ENCODE results near the gene ST3GAL3.

Gene ST3GAL3

DNA sequence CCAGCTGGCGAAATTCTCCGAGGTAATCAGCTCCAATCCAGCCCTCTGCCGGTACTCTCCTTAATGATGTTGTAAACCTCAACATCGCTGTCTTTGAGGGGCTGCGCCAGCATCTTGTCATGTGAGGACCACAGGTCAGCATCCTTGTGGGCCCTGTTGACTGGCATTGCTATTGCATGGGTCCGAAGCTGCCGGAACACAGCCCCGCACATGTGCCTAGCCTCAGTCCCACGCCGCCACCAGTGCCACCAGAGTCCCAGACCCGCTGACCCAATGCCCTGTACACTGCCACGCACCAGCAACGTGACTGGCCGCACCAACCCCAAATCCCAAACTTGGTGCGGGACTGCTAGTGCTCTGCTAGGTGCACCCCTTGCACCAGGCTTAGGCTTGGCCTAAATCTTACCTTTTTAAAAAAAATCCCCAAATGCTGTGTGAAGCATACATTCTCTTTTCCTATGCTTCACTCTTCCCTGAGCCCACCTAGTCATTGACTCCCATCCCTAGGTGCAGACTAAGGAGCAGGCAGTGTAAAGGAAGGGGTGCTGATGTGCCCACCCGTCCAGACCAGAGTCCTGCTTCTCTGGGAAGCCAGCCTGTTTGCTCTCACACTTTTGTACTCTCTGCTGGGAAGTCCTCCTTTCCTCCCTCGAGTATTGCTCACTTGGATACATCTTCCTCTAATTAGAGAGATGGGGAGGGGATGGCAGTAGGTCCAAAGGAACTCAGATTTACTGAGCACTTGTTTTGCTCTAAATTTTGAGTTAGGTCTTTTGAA is 144.4 kb downstream of the ST3GAL3 start:
- DNase-seq = no peak

- peak; percentile 55 to 72 for DNase-seq
Measured at GRCh38 chr1:43853161-43853921, 146.0 kb downstream of the ST3GAL3 start.

- peak in 1 of 2 donors; percentile 14 for DNase-seq
Measured at GRCh38 chr1:43854473-43854872, 147.1 kb downstream of the ST3GAL3 start.

- DNase-seq = no peak
Measured at GRCh38 chr1:43856188-43856587, 148.9 kb downstream of the ST3GAL3 start.

DNA sequence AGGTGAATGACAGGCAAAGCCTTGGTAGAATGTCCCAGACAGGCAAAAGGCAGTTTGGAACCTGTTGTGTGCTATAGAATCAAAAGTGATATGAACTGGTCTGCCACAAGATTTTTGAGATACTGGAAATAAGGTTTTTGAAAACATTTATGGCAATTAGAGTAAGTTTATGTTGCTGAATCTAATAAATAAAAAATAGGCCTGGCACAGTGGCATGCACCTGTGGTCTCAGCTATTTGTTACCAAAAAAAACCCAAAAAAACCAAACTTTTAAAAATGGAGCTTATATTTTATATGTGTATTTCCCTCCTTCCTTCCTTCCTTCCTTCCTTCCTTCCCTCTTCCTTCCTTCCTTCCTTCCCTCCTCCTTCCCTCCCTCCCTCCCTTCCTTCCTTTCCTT is 149.8 kb downstream of the ST3GAL3 start:
- no peak for DNase-seq

DNA sequence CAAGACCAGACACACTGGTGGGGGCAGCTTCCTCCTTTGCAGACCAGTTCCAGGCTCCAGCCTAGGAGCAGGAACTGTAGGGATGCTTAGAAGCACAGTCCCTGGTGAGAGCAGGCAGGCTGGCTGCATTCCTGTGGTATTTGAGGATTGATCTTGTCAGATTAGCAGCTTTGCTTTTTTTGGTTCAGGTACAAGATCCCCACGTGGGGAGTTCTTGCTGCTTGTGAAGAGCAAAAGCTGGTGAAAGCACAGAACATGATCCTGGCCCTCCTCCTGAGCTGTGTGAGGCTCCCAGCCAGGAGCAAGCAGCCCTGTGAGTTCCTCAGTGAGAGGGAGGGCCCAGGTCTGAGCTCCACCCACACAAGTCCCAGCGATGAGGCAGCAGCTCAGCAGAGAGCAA is 151.0 kb downstream of the ST3GAL3 start:
- peak in 1 of 2 donors; percentile 36 for DNase-seq

- DNase-seq = peak; percentile 24 to 33
Measured at GRCh38 chr1:43861337-43861736, 154.0 kb downstream of the ST3GAL3 start.

DNA sequence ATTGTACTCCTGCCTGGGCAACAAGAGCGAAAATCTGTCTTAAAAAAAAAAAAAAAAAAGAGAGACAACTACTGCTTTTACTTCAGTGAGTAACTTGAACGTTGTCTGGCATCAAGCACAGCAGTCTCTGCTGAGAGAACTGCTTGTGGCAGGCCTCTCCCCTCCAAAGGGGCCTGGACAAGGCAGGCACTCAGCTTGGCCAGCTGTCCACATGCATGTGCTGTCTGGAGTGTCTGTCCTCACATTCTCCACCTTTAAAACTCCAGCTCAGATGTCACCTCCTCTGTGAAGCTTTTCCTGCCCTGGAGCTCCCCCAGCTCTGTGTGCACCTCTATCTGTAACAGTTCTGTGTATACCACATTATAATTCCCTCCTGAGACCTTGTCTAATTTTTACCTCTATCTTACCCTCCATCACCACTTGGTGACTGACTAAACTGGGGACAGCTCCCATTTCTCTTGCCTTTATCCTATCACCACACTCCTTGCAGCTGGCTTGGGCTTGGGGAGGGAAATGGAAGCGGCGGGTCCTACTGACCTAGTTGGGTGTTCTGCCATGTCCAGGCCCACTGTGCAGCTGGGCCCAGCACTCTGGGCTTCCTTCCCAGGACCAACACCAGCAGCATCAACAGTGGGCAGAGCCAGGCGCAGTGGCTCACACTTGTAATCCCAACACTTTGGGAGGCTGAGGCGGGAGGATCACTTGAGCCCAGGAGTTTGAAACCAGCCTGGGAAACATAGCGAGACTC is 154.8 kb downstream of the ST3GAL3 start:
- no peak for DNase-seq

- no peak for DNase-seq
Measured at GRCh38 chr1:43864111-43865045, 157.0 kb downstream of the ST3GAL3 start.

GRCh38 chr1:43866201-43866600 is 158.9 kb downstream of the ST3GAL3 start:
- DNase-seq = no peak

- peak; percentile 56 to 77 for DNase-seq
Measured at GRCh38 chr1:43867976-43868740, 160.8 kb downstream of the ST3GAL3 start.

GRCh38 chr1:43868741-43869067 is 161.4 kb downstream of the ST3GAL3 start:
- no peak for DNase-seq

GRCh38 chr1:43870306-43870705 is 163.0 kb downstream of the ST3GAL3 start:
- DNase-seq = no peak

- no peak for DNase-seq
Measured at GRCh38 chr1:43871181-43871910, 164.0 kb downstream of the ST3GAL3 start.

GRCh38 chr1:43872280-43872679 is 164.9 kb downstream of the ST3GAL3 start:
- no peak for DNase-seq

DNA sequence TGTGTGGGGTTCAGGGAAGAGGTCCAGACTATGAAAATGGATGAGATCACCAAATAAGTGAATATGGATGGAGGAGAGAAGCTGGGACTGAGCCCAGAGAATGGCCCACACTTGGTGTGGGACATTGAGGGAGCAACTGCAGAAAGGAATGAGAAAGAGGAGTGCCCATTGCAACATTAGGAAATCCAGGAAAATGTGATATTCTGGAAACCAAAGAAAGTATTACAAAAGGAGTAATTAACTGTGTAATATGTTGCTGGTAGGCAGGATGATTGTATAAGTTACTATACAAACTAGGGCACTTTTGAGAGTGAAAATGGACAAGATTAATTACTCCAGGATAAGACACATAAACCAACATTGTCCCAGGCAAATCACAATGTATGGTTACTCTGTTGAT is 166.5 kb downstream of the ST3GAL3 start:
- no peak for DNase-seq

- no peak for DNase-seq
Measured at GRCh38 chr1:43874716-43875115, 167.4 kb downstream of the ST3GAL3 start.

DNA sequence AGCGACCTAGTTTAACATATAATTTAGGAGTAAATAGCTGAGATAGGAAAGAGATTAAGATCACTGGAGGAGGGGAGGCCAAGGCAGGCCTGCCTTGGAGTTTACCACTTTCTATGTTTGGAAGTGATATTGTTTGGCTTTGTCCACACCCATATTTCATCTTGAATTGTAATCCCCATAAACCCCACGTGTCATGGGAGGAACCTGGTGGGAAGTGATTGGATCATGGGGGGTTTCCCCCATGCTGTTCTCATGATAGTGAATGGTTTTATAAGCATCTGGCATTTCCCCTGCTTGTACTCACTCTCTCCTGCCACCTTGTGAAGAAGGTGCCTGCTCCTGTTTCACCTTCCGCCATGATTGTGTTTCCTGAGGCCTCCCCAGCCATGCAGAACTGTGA is 168.0 kb downstream of the ST3GAL3 start:
- DNase-seq = no peak

- no peak for DNase-seq
Measured at GRCh38 chr1:43877101-43877500, 169.8 kb downstream of the ST3GAL3 start.

GRCh38 chr1:43878440-43878839 is 171.1 kb downstream of the ST3GAL3 start:
- DNase-seq = no peak

DNA sequence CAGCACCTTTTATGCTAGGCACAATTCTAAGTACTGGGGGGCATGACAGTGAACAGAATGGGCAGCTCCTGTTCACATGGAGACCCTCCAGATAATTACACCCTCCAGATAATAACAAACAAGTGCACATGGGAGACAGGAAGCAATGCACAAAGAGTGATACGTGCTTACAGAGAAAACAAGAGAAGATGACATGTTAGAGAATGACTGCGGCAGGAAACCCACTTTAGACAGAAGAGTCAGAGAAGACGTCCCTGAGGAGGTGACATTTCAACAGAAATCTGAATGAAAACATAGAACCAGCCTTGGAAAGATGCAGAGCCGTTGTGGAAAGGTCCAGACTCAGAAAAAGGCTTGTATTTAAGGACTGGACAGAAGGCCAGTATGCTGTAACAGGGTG is 171.5 kb downstream of the ST3GAL3 start:
- no peak for DNase-seq

All from inflammatory macrophage (primary cell).